ENCODE measurements around the gene MAGEA9B.

GRCh38 chrX:149633511-149633910 lies 46.3 kb upstream of the MAGEA9B start:
- TF ChIP-seq CTCF (IDR thresholded peaks at IDR 0.05 in 4 of 5, conservative IDR thresholded peaks at IDR 0.05 in 1 of 5): no peak
- no peak for TF ChIP-seq POLR2A (IDR thresholded peaks at IDR 0.05)

Data from gastrocnemius medialis (tissue), 4 donors.